Liver (tissue), 9 donors: ENCODE results near the gene PCNX2. TPM values are rescaled to one million over a fixed set of nuclear protein-coding genes. Genes with fewer than 3 reads are reported as not detected.

ENCODE experiments used
- DNase-seq: peaks from one replicate; pipeline ENCODE4 v3.0.0-alpha.2; 2017; ENCODE audit warnings: low spot score
- H3K27ac ChIP-seq, 2 donors: one replicate each; pipeline ENCODE4 v1.7.0; 2013; ENCODE audit warnings: inconsistent platforms in 2 of 2, low read length in 2 of 2, control low read depth in 1 of 2, low read depth in 1 of 2, mild to moderate bottlenecking in 1 of 2
- H3K27me3 ChIP-seq, 4 donors: one replicate each; pipeline versions ENCODE4 v1.6.1 to v1.7.0; 2013; ENCODE audit warnings: low read length in 3 of 4, inconsistent platforms in 1 of 4, mild to moderate bottlenecking in 1 of 4, moderate library complexity in 1 of 4; ENCODE audit not compliant: control insufficient read depth in 4 of 4, insufficient read depth in 4 of 4
- H3K36me3 ChIP-seq, 4 donors: one replicate each; pipeline versions ENCODE4 v1.6.1 to v1.7.0; 2013; ENCODE audit warnings: low read length in 3 of 4, mild to moderate bottlenecking in 3 of 4, low read depth in 1 of 4, moderate library complexity in 1 of 4; ENCODE audit not compliant: control insufficient read depth in 4 of 4, insufficient read depth in 3 of 4
- H3K4me1 ChIP-seq, 4 donors: one replicate each; pipeline versions ENCODE4 v1.6.1 to v1.7.0; 2013; ENCODE audit warnings: low read length in 3 of 4, mild to moderate bottlenecking in 3 of 4, moderate library complexity in 1 of 4; ENCODE audit not compliant: control insufficient read depth in 4 of 4, insufficient read depth in 4 of 4
- H3K4me3 ChIP-seq, 3 donors: one replicate each; pipeline versions ENCODE4 v1.6.1 to v1.7.0; 2013; ENCODE audit warnings: low read length in 3 of 3, control low read depth in 1 of 3, low read depth in 1 of 3, mild to moderate bottlenecking in 1 of 3
- H3K9ac ChIP-seq, 2 donors: one replicate each; pipeline ENCODE4 v1.7.0; 2013; ENCODE audit warnings: low read length in 2 of 2, mild to moderate bottlenecking in 2 of 2, moderate library complexity in 2 of 2, control low read depth in 1 of 2, low read depth in 1 of 2
- H3K9me3 ChIP-seq, 4 donors: one replicate each; pipeline versions ENCODE4 v1.6.1 to v1.7.0; 2013; ENCODE audit warnings: low read length in 3 of 4; ENCODE audit not compliant: control insufficient read depth in 4 of 4
- ATF3 ChIP-seq: IDR thresholded peaks from 2 replicates; pipeline ENCODE4 v1.6.1; 2016; ENCODE audit warnings: antibody characterized with exemption
- CTCF ChIP-seq: fragments of 150-350 bp; IDR thresholded peaks from 2 replicates; pipeline ENCODE4 v1.5.1; 2017; ENCODE audit warnings: improper control_type of control experiment, low read depth, low read length; ENCODE audit not compliant: missing input control
- EGR1 ChIP-seq, 2 donors: IDR thresholded peaks; 2 replicates each; pipeline ENCODE4 v1.6.1; 2016 to 2018; ENCODE audit warnings: antibody characterized with exemption in 2 of 2, low read depth in 2 of 2
- FOXA1 ChIP-seq: IDR thresholded peaks from 2 replicates; pipeline ENCODE4 v1.6.1; 2016; ENCODE audit warnings: antibody characterized with exemption
- FOXA2 ChIP-seq: IDR thresholded peaks from 2 replicates; pipeline ENCODE4 v1.6.1; 2016; ENCODE audit warnings: antibody characterized with exemption
- GABPA ChIP-seq, 2 donors: IDR thresholded peaks in 1 of 2; conservative IDR thresholded peaks in 1 of 2; 2 replicates each; pipeline ENCODE4 v1.6.1; 2016; ENCODE audit warnings: antibody characterized with exemption in 2 of 2, mild to moderate bottlenecking in 1 of 2, moderate library complexity in 1 of 2
- HNF4A ChIP-seq, 2 donors: conservative IDR thresholded peaks; 2 replicates each; pipeline ENCODE4 v1.6.1; 2016; ENCODE audit warnings: antibody characterized with exemption in 2 of 2, mild to moderate bottlenecking in 2 of 2
- HNF4G ChIP-seq: IDR thresholded peaks from 2 replicates; pipeline ENCODE4 v1.6.1; 2016; ENCODE audit warnings: antibody characterized with exemption
- JUND ChIP-seq, 2 donors: IDR thresholded peaks; 2 replicates each; pipeline ENCODE4 v1.6.1; 2016; ENCODE audit warnings: antibody characterized with exemption in 2 of 2
- MAX ChIP-seq: IDR thresholded peaks from 2 replicates; pipeline ENCODE4 v1.6.1; 2016; ENCODE audit warnings: antibody characterized with exemption
- NR2F2 ChIP-seq: IDR thresholded peaks from 2 replicates; pipeline ENCODE4 v1.6.1; 2016; ENCODE audit warnings: antibody characterized with exemption
- RAD21 ChIP-seq, 2 donors: IDR thresholded peaks; 2 replicates each; pipeline ENCODE4 v1.6.1; 2016; ENCODE audit warnings: antibody characterized with exemption in 2 of 2, mild to moderate bottlenecking in 2 of 2
- REST ChIP-seq: IDR thresholded peaks from 2 replicates; pipeline ENCODE4 v1.6.1; 2016; ENCODE audit warnings: antibody characterized with exemption, mild to moderate bottlenecking
- RXRA ChIP-seq, 2 donors: IDR thresholded peaks; 2 replicates each; pipeline ENCODE4 v1.6.1; 2017 to 2018; ENCODE audit warnings: antibody characterized with exemption in 2 of 2, mild to moderate bottlenecking in 1 of 2
- SP1 ChIP-seq: IDR thresholded peaks from 2 replicates; pipeline ENCODE4 v1.6.1; 2018; ENCODE audit warnings: antibody characterized with exemption, mild to moderate bottlenecking
- TAF1 ChIP-seq: conservative IDR thresholded peaks from 2 replicates; pipeline ENCODE4 v1.6.1; 2016; ENCODE audit warnings: antibody characterized with exemption, mild to moderate bottlenecking
- YY1 ChIP-seq: IDR thresholded peaks from 2 replicates; pipeline ENCODE4 v1.6.1; 2016; ENCODE audit warnings: antibody characterized with exemption, mild to moderate bottlenecking
- ZBTB33 ChIP-seq: IDR thresholded peaks from 2 replicates; pipeline ENCODE4 v1.6.1; 2016; ENCODE audit warnings: antibody characterized with exemption
- WGBS: extraction: QIAGEN DNeasy Blood & Tissue Kit; methylation state at CpG from one replicate; pipeline ENCODE4 v1.1.7; 2013; 5-methylcytosine and 5-hydroxymethylcytosine counted together
- polyA plus RNA-seq, 2 donors: library from polyadenylated mRNA; stranded (reverse) in 1 of 2; unstranded in 1 of 2; fragments of 200-250 nt in 1 of 2; fragments of >200 nt in 1 of 2; fragmentation: Nextera tagmentation in 1 of 2; extraction: Ambion mirVana in 1 of 2; gene quantifications; one replicate each; pipeline versions ENCODE4 v1.2.1 to v1.2.3, GENCODE V29; 2013 to 2015
- total RNA-seq, 2 donors: library from RNA; depleted of rRNA; stranded (reverse); fragments of >200 nt; gene quantifications; one replicate each; pipeline ENCODE4 v1.2.3, GENCODE V29; 2014
- donor health status: healthy.
- donor health status: healthy.
- donor health status: healthy.
- donor health status: healthy.
- donor health status: healthy.

The PCNX2 gene
- total and polyA plus RNA-seq, 4 donors: 0.20 to 3.1 (median 0.92) TPM

GRCh38 chr1:233331676-233332519 is 36.4 kb upstream of the PCNX2 start:
- no peak overlapping the region for H3K27ac ChIP-seq
- no peak for DNase-seq
- H3K27me3 ChIP-seq: no peaks in the 10 kb centered on the region
- H3K9ac ChIP-seq: no peak overlapping the region
- no peaks in the 10 kb centered on the region for H3K36me3 ChIP-seq
- TF ChIP-seq SP1 (no peak), TAF1 (no peak), JUND (IDR thresholded peaks at IDR 0.05) (no peak)
- no peaks in the 10 kb centered on the region for H3K9me3 ChIP-seq
- H3K4me1 ChIP-seq: peaks cover 5 to 35% (median 14%) of the 10 kb centered on the region in 4 donors
- H3K4me3 ChIP-seq: no peak overlapping the region
- WGBS: 76% methylated on average over 8 of the region's 8 CpGs

- TF ChIP-seq YY1: no peak
- TF ChIP-seq HNF4A (conservative IDR thresholded peaks at IDR 0.05): no peak
- no peak for TF ChIP-seq EGR1 (IDR thresholded peaks at IDR 0.05; ENCODE audit: low read depth in 2 of 2)
- no peak for TF ChIP-seq RXRA (IDR thresholded peaks at IDR 0.05)
- no peak for TF ChIP-seq JUND (IDR thresholded peaks at IDR 0.05)
- no peak for TF ChIP-seq SP1
- no peak for TF ChIP-seq CTCF
- no peak for TF ChIP-seq NR2F2
- TF ChIP-seq TAF1: no peak
- TF ChIP-seq FOXA1: no peak
- TF ChIP-seq GABPA (IDR thresholded peaks at IDR 0.05 in 1 of 2, conservative IDR thresholded peaks at IDR 0.05 in 1 of 2): no peak
- TF ChIP-seq ZBTB33: no peak
- TF ChIP-seq RAD21 (IDR thresholded peaks at IDR 0.05): no peak
- TF ChIP-seq HNF4G: no peak
- no peak for TF ChIP-seq ATF3
- no peak for TF ChIP-seq MAX
- TF ChIP-seq FOXA2: no peak
- TF ChIP-seq REST: no peak
- peak overlapping the region in 1 of 2 donors; percentile 1 for H3K9ac ChIP-seq
- peak overlapping the region; percentile 66 to 94 (median 79) for H3K4me3 ChIP-seq
Observed at GRCh38 chr1:233328142-233328921, 32.8 kb upstream of the PCNX2 start.

More at GRCh38 chr1:233328142-233328921, 32.8 kb upstream of the PCNX2 start:
- no peak for DNase-seq
- Histone ChIP-seq H3K4me1 (peaks cover 8 to 38% (median 15%) of the 10 kb centered on the region in 4 donors), H3K9me3 (no peaks in the 10 kb centered on the region), H3K27me3 (no peaks in the 10 kb centered on the region), H3K36me3 (no peaks in the 10 kb centered on the region), H3K27ac (peak overlapping the region; percentile 44 to 48)
- WGBS: under 1% methylated on average over 96 of the region's 96 CpGs
